HepG2 (cell line): ENCODE measurements around the gene METTL6. TPM values are rescaled to one million over a fixed set of nuclear protein-coding genes. Genes with fewer than 3 reads are reported as not detected.

ENCODE experiments used
- CCDC6 ChIP-seq: sonication (generic); formaldehyde crosslinking; IDR thresholded peaks from 2 replicates; pipeline ENCODE4 v1.8.1; 2022; ENCODE audit warnings: mild to moderate bottlenecking, missing genetic modification reagents, moderate library complexity
- CREB1 ChIP-seq, 2 experiments: fragments of 450-650 bp in 1 of 2; IDR thresholded peaks; 2 replicates each; pipeline ENCODE4 v1.6.1; 2016 to 2017; ENCODE audit warnings: control low read depth in 1 of 2, mild to moderate bottlenecking in 1 of 2, missing compliant biosample characterization in 1 of 2, missing genetic modification characterization in 1 of 2
- DMAP1 ChIP-seq: IDR thresholded peaks from 2 replicates; pipeline ENCODE4 v1.6.1; 2016
- FOSL1 ChIP-seq: sonication (generic); formaldehyde crosslinking; IDR thresholded peaks from 2 replicates; pipeline ENCODE4 v1.9.0; 2021; ENCODE audit warnings: missing genetic modification reagents, borderline replicate concordance
- MATR3 ChIP-seq: sonication (generic); formaldehyde crosslinking; IDR thresholded peaks from 2 replicates; pipeline ENCODE4 v1.4.0; 2020; ENCODE audit warnings: missing genetic modification reagents
- MLLT10 ChIP-seq: sonication (generic); formaldehyde crosslinking; IDR thresholded peaks from 2 replicates; pipeline ENCODE4 v1.4.0; 2020; ENCODE audit warnings: missing genetic modification reagents
- MTA1 ChIP-seq: sonication (generic); formaldehyde crosslinking; IDR thresholded peaks from 2 replicates; pipeline ENCODE4 v1.4.0; 2020; ENCODE audit warnings: missing genetic modification reagents, mild to moderate bottlenecking, borderline replicate concordance
- POLR2A ChIP-seq, 2 experiments: IDR thresholded peaks; 2 replicates each; pipeline ENCODE4 v1.6.1; 2011; ENCODE audit warnings: low read depth in 2 of 2, low read length in 2 of 2, mild to moderate bottlenecking in 1 of 2, moderate library complexity in 1 of 2; ENCODE audit not compliant: insufficient read depth in 1 of 2
- ZFP90 ChIP-seq: sonication (generic); formaldehyde crosslinking; IDR thresholded peaks from 2 replicates; pipeline ENCODE4 v1.8.0; 2022; ENCODE audit warnings: missing genetic modification reagents, mild to moderate bottlenecking, inconsistent platforms, borderline replicate concordance
- ZNF143 ChIP-seq: sonication (generic); formaldehyde crosslinking; IDR thresholded peaks from 2 replicates; pipeline ENCODE4 v1.4.0; 2020; ENCODE audit warnings: missing genetic modification reagents
- ZNF256 ChIP-seq: sonication (generic); formaldehyde crosslinking; conservative IDR thresholded peaks from 2 replicates; pipeline ENCODE4 v1.4.0; 2020; ENCODE audit warnings: missing genetic modification reagents
- ZNF468 ChIP-seq: sonication (generic); formaldehyde crosslinking; IDR thresholded peaks from 2 replicates; pipeline ENCODE4 v1.8.0; 2022; ENCODE audit warnings: mild to moderate bottlenecking, moderate library complexity, missing genetic modification reagents
- ZNF674 ChIP-seq: sonication (generic); formaldehyde crosslinking; IDR thresholded peaks from 2 replicates; pipeline ENCODE4 v1.5.0; 2020; ENCODE audit warnings: low read depth, mild to moderate bottlenecking, missing genetic modification reagents
- ZNF772 ChIP-seq: sonication (generic); formaldehyde crosslinking; IDR thresholded peaks from 2 replicates; pipeline ENCODE4 v1.5.0; 2020; ENCODE audit warnings: mild to moderate bottlenecking, missing genetic modification reagents
- polyA plus RNA-seq, 8 experiments: library from polyadenylated mRNA; depleted of rRNA in 3 of 8; stranded (reverse) in 7 of 8; unstranded in 1 of 8; fragments of >200 nt; fragmentation: Illumina TruSeq in 4 of 8; extraction: Trizol in 4 of 8; gene quantifications; 2 replicates each; pipeline versions ENCODE4 v1.2.1 to v1.2.3, GENCODE V29; 2011 to 2016; ENCODE audit warnings: low read depth in 4 of 8, missing spikeins in 1 of 8, mixed read lengths in 1 of 8; ENCODE audit not compliant: insufficient read depth in 1 of 8
- total RNA-seq, 5 experiments: library from RNA; depleted of rRNA; stranded (reverse); fragments of >200 nt; fragmentation: Illumina TruSeq; extraction: Trizol; gene quantifications; 2 replicates each; pipeline ENCODE4 v1.2.3, GENCODE V29; 2016; ENCODE audit warnings: low read depth in 1 of 5
- TF ChIP-seq, protein P1 (sequence below): IDR thresholded peaks from 2 replicates; pipeline ENCODE4 v1.6.1; 2016; ENCODE audit warnings: missing compliant biosample characterization, missing genetic modification reagents, borderline replicate concordance
- TF ChIP-seq, protein P2 (sequence below): IDR thresholded peaks from 2 replicates; pipeline ENCODE4 v1.6.1; 2016; ENCODE audit warnings: missing genetic modification reagents, missing compliant biosample characterization
- TF ChIP-seq, protein P3 (sequence below): sonication (generic); formaldehyde crosslinking; IDR thresholded peaks from 2 replicates; pipeline ENCODE4 v1.5.0; 2020; ENCODE audit warnings: mild to moderate bottlenecking, missing genetic modification reagents
- TF ChIP-seq, protein P4 (sequence below): IDR thresholded peaks from 2 replicates; pipeline ENCODE4 v1.6.1; 2016; ENCODE audit warnings: mild to moderate bottlenecking
- TF ChIP-seq, protein P5 (sequence below): sonication (generic); formaldehyde crosslinking; IDR thresholded peaks from 2 replicates; pipeline ENCODE4 v1.9.0; 2021; ENCODE audit warnings: missing genetic modification reagents, borderline replicate concordance
- TF ChIP-seq, protein P6 (sequence below): sonication (generic); formaldehyde crosslinking; conservative IDR thresholded peaks from 2 replicates; pipeline ENCODE4 v1.8.0; 2022; ENCODE audit warnings: mild to moderate bottlenecking, moderate library complexity, missing genetic modification reagents

Gene METTL6
- total and polyA plus RNA-seq, 2 of the 13 experiments (the other 11 are each of a cell fraction or from before 2014, with no cell fraction given): 17.2 to 29.4 TPM

DNA sequence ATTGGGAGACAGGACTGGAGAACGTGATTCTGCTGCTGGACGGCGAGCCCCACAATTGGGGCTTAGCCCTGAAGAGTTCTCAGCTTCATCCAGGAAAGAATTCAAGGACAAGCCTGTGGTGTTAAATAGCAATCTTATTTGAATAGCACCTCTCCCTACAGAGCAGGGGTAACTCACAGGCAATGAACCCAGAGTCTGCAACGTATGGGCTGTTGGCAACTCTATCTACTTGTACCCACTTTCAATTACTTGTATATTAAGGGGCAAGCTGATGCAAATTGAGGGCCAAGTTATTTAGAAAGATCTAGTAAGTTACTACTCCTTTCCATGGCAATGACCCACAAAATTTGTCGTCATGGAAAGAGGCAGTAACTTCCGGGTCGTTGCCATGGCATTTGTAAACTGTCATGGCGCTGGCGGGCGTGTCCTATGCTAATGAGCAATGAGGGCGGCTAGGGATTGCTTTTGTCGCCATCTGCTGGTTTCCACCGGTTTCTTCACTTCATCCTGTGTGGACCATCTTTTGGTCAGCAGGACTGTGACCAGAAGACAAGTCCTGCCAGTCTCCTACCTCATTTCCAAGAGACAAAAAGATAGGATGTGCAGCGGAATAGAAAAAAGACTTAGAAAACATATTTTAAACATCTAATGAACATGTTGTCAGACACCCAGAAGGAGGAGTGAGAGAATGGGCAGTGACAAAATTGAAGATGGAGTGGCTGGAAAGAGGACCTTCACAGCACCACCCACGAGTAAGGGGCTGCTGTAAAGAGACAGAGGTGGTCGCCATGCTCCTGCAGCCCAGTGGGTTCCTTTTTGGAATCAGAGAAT lies 49.2 kb downstream of the METTL6 start (continued):
- TF ChIP-seq, protein P1, sequence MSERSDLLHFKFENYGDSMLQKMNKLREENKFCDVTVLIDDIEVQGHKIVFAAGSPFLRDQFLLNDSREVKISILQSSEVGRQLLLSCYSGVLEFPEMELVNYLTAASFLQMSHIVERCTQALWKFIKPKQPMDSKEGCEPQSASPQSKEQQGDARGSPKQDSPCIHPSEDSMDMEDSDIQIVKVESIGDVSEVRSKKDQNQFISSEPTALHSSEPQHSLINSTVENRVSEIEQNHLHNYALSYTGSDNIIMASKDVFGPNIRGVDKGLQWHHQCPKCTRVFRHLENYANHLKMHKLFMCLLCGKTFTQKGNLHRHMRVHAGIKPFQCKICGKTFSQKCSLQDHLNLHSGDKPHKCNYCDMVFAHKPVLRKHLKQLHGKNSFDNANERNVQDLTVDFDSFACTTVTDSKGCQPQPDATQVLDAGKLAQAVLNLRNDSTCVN (CRISPR knock-in tag): no peak; the same call in 1 of the 2 replicates
- no peak for TF ChIP-seq ZNF468 (CRISPR knock-in tag)
- no peak for TF ChIP-seq MTA1 (CRISPR knock-in tag)
- no peak for TF ChIP-seq CCDC6
- peak; percentile 90 for TF ChIP-seq CREB1 (IDR thresholded peaks at IDR 0.05)
- TF ChIP-seq CREB1 (CRISPR knock-in tag; IDR thresholded peaks at IDR 0.05): peak; percentile 97
- no peak for TF ChIP-seq POLR2A (IDR thresholded peaks at IDR 0.05; ENCODE audit: insufficient read depth in 1 of 2, low read depth in 2 of 2, low read length in 2 of 2)
- TF ChIP-seq ZNF256 (CRISPR knock-in tag): no peak
- no peak for TF ChIP-seq ZFP90 (CRISPR knock-in tag)
- TF ChIP-seq, protein P2, sequence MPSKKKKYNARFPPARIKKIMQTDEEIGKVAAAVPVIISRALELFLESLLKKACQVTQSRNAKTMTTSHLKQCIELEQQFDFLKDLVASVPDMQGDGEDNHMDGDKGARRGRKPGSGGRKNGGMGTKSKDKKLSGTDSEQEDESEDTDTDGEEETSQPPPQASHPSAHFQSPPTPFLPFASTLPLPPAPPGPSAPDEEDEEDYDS (CRISPR knock-in tag): peak; percentile 76; the same call in 1 of the 2 replicates
- no peak for TF ChIP-seq FOSL1
- no peak for TF ChIP-seq DMAP1 (CRISPR knock-in tag)
- TF ChIP-seq, protein P3, sequence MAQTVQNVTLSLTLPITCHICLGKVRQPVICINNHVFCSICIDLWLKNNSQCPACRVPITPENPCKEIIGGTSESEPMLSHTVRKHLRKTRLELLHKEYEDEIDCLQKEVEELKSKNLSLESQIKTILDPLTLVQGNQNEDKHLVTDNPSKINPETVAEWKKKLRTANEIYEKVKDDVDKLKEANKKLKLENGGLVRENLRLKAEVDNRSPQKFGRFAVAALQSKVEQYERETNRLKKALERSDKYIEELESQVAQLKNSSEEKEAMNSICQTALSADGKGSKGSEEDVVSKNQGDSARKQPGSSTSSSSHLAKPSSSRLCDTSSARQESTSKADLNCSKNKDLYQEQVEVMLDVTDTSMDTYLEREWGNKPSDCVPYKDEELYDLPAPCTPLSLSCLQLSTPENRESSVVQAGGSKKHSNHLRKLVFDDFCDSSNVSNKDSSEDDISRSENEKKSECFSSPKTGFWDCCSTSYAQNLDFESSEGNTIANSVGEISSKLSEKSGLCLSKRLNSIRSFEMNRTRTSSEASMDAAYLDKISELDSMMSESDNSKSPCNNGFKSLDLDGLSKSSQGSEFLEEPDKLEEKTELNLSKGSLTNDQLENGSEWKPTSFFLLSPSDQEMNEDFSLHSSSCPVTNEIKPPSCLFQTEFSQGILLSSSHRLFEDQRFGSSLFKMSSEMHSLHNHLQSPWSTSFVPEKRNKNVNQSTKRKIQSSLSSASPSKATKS (CRISPR knock-in tag): no peak
- TF ChIP-seq MATR3 (CRISPR knock-in tag): no peak
- TF ChIP-seq, protein P4, sequence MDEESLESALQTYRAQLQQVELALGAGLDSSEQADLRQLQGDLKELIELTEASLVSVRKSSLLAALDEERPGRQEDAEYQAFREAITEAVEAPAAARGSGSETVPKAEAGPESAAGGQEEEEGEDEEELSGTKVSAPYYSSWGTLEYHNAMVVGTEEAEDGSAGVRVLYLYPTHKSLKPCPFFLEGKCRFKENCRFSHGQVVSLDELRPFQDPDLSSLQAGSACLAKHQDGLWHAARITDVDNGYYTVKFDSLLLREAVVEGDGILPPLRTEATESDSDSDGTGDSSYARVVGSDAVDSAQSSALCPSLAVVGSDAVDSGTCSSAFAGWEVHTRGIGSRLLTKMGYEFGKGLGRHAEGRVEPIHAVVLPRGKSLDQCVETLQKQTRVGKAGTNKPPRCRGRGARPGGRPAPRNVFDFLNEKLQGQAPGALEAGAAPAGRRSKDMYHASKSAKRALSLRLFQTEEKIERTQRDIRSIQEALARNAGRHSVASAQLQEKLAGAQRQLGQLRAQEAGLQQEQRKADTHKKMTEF: peak; percentile 71; the same call in 1 of the 2 replicates
- no peak for TF ChIP-seq ZNF143 (CRISPR knock-in tag)
- TF ChIP-seq, protein P5, sequence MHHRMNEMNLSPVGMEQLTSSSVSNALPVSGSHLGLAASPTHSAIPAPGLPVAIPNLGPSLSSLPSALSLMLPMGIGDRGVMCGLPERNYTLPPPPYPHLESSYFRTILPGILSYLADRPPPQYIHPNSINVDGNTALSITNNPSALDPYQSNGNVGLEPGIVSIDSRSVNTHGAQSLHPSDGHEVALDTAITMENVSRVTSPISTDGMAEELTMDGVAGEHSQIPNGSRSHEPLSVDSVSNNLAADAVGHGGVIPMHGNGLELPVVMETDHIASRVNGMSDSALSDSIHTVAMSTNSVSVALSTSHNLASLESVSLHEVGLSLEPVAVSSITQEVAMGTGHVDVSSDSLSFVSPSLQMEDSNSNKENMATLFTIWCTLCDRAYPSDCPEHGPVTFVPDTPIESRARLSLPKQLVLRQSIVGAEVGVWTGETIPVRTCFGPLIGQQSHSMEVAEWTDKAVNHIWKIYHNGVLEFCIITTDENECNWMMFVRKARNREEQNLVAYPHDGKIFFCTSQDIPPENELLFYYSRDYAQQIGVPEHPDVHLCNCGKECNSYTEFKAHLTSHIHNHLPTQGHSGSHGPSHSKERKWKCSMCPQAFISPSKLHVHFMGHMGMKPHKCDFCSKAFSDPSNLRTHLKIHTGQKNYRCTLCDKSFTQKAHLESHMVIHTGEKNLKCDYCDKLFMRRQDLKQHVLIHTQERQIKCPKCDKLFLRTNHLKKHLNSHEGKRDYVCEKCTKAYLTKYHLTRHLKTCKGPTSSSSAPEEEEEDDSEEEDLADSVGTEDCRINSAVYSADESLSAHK: no peak
- TF ChIP-seq MLLT10 (CRISPR knock-in tag): no peak
- TF ChIP-seq ZNF772 (CRISPR knock-in tag): no peak
- TF ChIP-seq ZNF674 (CRISPR knock-in tag): no peak
- TF ChIP-seq, protein P6, sequence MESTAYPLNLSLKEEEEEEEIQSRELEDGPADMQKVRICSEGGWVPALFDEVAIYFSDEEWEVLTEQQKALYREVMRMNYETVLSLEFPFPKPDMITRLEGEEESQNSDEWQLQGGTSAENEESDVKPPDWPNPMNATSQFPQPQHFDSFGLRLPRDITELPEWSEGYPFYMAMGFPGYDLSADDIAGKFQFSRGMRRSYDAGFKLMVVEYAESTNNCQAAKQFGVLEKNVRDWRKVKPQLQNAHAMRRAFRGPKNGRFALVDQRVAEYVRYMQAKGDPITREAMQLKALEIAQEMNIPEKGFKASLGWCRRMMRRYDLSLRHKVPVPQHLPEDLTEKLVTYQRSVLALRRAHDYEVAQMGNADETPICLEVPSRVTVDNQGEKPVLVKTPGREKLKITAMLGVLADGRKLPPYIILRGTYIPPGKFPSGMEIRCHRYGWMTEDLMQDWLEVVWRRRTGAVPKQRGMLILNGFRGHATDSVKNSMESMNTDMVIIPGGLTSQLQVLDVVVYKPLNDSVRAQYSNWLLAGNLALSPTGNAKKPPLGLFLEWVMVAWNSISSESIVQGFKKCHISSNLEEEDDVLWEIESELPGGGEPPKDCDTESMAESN (CRISPR knock-in tag): no peak
